HepG2 (cell line): ENCODE results near the gene NECAB2. TPM values are rescaled to one million over a fixed set of nuclear protein-coding genes. Genes with fewer than 3 reads are reported as not detected.

ENCODE experiments used
- ATAC-seq: fragments of 200-7000 bp; cut with Tn5 transposase; 3 replicates; pipeline ENCODE4 v1.9.1; 2020; ENCODE audit warnings: mild to moderate bottlenecking, moderate library complexity
- BruUV-seq: library from RNA; stranded (reverse); fragments of 400-500 nt; replicated peaks from 2 replicates; lab custom pipeline; 2021; lab: Mats Ljungman, UMichigan
- CTCF ChIA-PET: fragments of 300-600 bp; formaldehyde crosslinking; extraction: SDS; loops from one replicate; lab custom pipeline; 2021; ENCODE audit warnings: low total read pairs, inconsistent platforms, low intra/inter-chr PET ratio; lab: Yijun Ruan, JAX
- POLR2A ChIA-PET: fragments of 350-600 bp; sonication (Branson Sonifier 250); formaldehyde crosslinking; loops from one replicate; lab custom pipeline; 2020; ENCODE audit warnings: antibody characterized with exemption, inconsistent platforms; lab: Yijun Ruan, JAX
- DNase-seq: peaks from one replicate; pipeline ENCODE4 v3.0.0-alpha.2; 2015; ENCODE audit warnings: low spot score
- FAIRE-seq: peaks from 3 replicates; lab custom pipeline; 2011; peaks lifted over from hg19 to GRCh38; lab: Jason Lieb, UNC
- H2AFZ ChIP-seq: one replicate; pipeline ENCODE4 v1.6.1; 2011; ENCODE audit warnings: low read length, inconsistent platforms
- H3K27ac ChIP-seq: fragments of 300-600 bp; 3 replicates; pipeline ENCODE4 v1.8.0; 2011; ENCODE audit warnings: mixed run types, mild to moderate bottlenecking, mixed read lengths, low read length, inconsistent platforms; ENCODE audit not compliant: insufficient read depth; ENCODE audit errors: extremely low read length
- H3K27me3 ChIP-seq, 2 experiments: fragments of 200-600 bp in 1 of 2; 2 replicates in 1 of 2; 3 replicates in 1 of 2; pipeline versions ENCODE4 v1.6.0 to v1.8.0; 2011; ENCODE audit warnings: low read length in 2 of 2, mild to moderate bottlenecking in 2 of 2, moderate library complexity in 2 of 2, inconsistent platforms in 1 of 2; ENCODE audit not compliant: insufficient read depth in 2 of 2, control insufficient read depth in 1 of 2
- H3K36me3 ChIP-seq, 2 experiments: fragments of 200-600 bp in 1 of 2; replicated peaks in 1 of 2; 2 replicates in 1 of 2; 3 replicates in 1 of 2; pipeline versions ENCODE4 v1.5.1 to v1.8.0; 2011; ENCODE audit warnings: low read length in 2 of 2, inconsistent platforms in 1 of 2; ENCODE audit not compliant: insufficient read depth in 2 of 2, control insufficient read depth in 1 of 2
- H3K4me1 ChIP-seq: 2 replicates; pipeline ENCODE4 v1.5.1; 2012; ENCODE audit warnings: low read length, inconsistent platforms; ENCODE audit not compliant: insufficient read depth
- H3K4me2 ChIP-seq: 2 replicates; pipeline ENCODE4 v1.6.0; 2011; ENCODE audit warnings: low read depth, low read length, inconsistent platforms
- H3K4me3 ChIP-seq, 3 experiments: fragments of 200-600 bp in 1 of 3; sonication (generic), shearing (Covaris generic) in 1 of 3; replicated peaks in 1 of 3; 2 replicates each; pipeline ENCODE4 v1.5.1; 2011 to 2016; ENCODE audit warnings: low read length in 3 of 3, inconsistent platforms in 2 of 3, low read depth in 2 of 3, mild to moderate bottlenecking in 2 of 3, control low read depth in 1 of 3, mixed read lengths in 1 of 3; ENCODE audit not compliant: insufficient read depth in 1 of 3
- H3K79me2 ChIP-seq: one replicate; pipeline ENCODE4 v1.6.1; 2011; ENCODE audit warnings: low read length, inconsistent platforms; ENCODE audit not compliant: insufficient read depth
- H3K9ac ChIP-seq: 2 replicates; pipeline ENCODE4 v1.6.0; 2011; ENCODE audit warnings: mild to moderate bottlenecking, low read depth, low read length, inconsistent platforms; ENCODE audit not compliant: insufficient read depth
- H3K9me3 ChIP-seq: 2 replicates; pipeline ENCODE4 v1.5.1; 2012; ENCODE audit warnings: mild to moderate bottlenecking, low read length
- H4K20me1 ChIP-seq: 2 replicates; pipeline ENCODE4 v1.6.0; 2011; ENCODE audit warnings: inconsistent platforms, mild to moderate bottlenecking, low read length, moderate library complexity; ENCODE audit not compliant: insufficient read depth
- AKAP8 ChIP-seq: sonication (generic); formaldehyde crosslinking; IDR thresholded peaks from 2 replicates; pipeline ENCODE4 v1.5.1; 2020; ENCODE audit warnings: mild to moderate bottlenecking, missing genetic modification reagents
- CBX5 ChIP-seq: sonication (generic); formaldehyde crosslinking; IDR thresholded peaks from 2 replicates; pipeline ENCODE4 v1.4.0; 2020; ENCODE audit warnings: missing genetic modification reagents, borderline replicate concordance
- EHMT2 ChIP-seq: fragments of 200-600 bp; sonication (generic); IDR thresholded peaks from 2 replicates; pipeline ENCODE4 v1.7.0; 2017; ENCODE audit warnings: antibody characterized with exemption, low read depth, low read length, borderline replicate concordance
- MIER3 ChIP-seq: IDR thresholded peaks from 2 replicates; pipeline ENCODE4 v1.6.1; 2016; ENCODE audit warnings: missing compliant biosample characterization, borderline replicate concordance
- RAD21 ChIP-seq: fragments of 450-650 bp; formaldehyde crosslinking; IDR thresholded peaks from 2 replicates; pipeline ENCODE4 v1.5.0; 2020; ENCODE audit warnings: mild to moderate bottlenecking
- SRF ChIP-seq: IDR thresholded peaks from 2 replicates; pipeline ENCODE4 v1.6.1; 2011; ENCODE audit warnings: mild to moderate bottlenecking, low read depth, low read length, moderate library complexity
- TSC22D2 ChIP-seq: sonication (generic); formaldehyde crosslinking; IDR thresholded peaks from 2 replicates; pipeline ENCODE4 v1.5.1; 2020; ENCODE audit warnings: missing genetic modification reagents, mild to moderate bottlenecking, borderline replicate concordance
- ZFY ChIP-seq: sonication (generic); formaldehyde crosslinking; IDR thresholded peaks from 2 replicates; pipeline ENCODE4 v1.4.0; 2020; ENCODE audit warnings: missing genetic modification reagents
- ZNF224 ChIP-seq: sonication (generic); formaldehyde crosslinking; IDR thresholded peaks from 2 replicates; pipeline ENCODE4 v1.5.0; 2020; ENCODE audit warnings: mild to moderate bottlenecking, missing genetic modification reagents
- ZNF282 ChIP-seq: fragments of 450-650 bp; IDR thresholded peaks from 2 replicates; pipeline ENCODE4 v1.6.1; 2018; ENCODE audit not compliant: partially characterized antibody
- ZNF354B ChIP-seq: sonication (generic); formaldehyde crosslinking; IDR thresholded peaks from 2 replicates; pipeline ENCODE4 v1.8.0; 2022; ENCODE audit warnings: mild to moderate bottlenecking, missing genetic modification reagents
- ZNF441 ChIP-seq: sonication (generic); formaldehyde crosslinking; IDR thresholded peaks from 2 replicates; pipeline ENCODE4 v1.7.0; 2021; ENCODE audit warnings: missing genetic modification reagents, borderline replicate concordance
- WGBS: methylation state at CpG from one replicate; pipeline ENCODE4 v1.1.6; 2017; ENCODE audit warnings: low lambda C conversion rate; 5-methylcytosine and 5-hydroxymethylcytosine counted together
- in situ Hi-C: cut with HindIII; loops from 2 replicates; pipeline ENCODE4 v1.10.0; 2017; ENCODE audit warnings: low pct_unique_long_range_greater_than_20kb; ENCODE audit not compliant: extremely low pct_ligation_motif_present
- intact Hi-C: fragments of 100-400 bp; cut with micrococcal nuclease; formaldehyde crosslinking; loops from one replicate; pipeline ENCODE4 v1.10.0; 2022; ENCODE audit not compliant: unreplicated experiment
- polyA plus RNA-seq, 8 experiments: library from polyadenylated mRNA; depleted of rRNA in 3 of 8; stranded (reverse) in 7 of 8; unstranded in 1 of 8; fragments of >200 nt; fragmentation: Illumina TruSeq in 4 of 8; extraction: Trizol in 4 of 8; gene quantifications; 2 replicates each; pipeline versions ENCODE4 v1.2.1 to v1.2.3, GENCODE V29; 2011 to 2016; ENCODE audit warnings: low read depth in 4 of 8, missing spikeins in 1 of 8, mixed read lengths in 1 of 8; ENCODE audit not compliant: insufficient read depth in 1 of 8
- total RNA-seq, 5 experiments: library from RNA; depleted of rRNA; stranded (reverse); fragments of >200 nt; fragmentation: Illumina TruSeq; extraction: Trizol; gene quantifications; 2 replicates each; pipeline ENCODE4 v1.2.3, GENCODE V29; 2016; ENCODE audit warnings: low read depth in 1 of 5
- TF ChIP-seq, protein P1 (sequence below): sonication (generic); formaldehyde crosslinking; IDR thresholded peaks from 2 replicates; pipeline ENCODE4 v1.5.0; 2020; ENCODE audit warnings: mild to moderate bottlenecking, missing genetic modification reagents, moderate library complexity
- TF ChIP-seq, protein P2 (sequence below): sonication (generic); formaldehyde crosslinking; IDR thresholded peaks from 2 replicates; pipeline ENCODE4 v1.5.0; 2020; ENCODE audit warnings: mild to moderate bottlenecking, missing genetic modification reagents

Gene NECAB2
- total and polyA plus RNA-seq, 2 of the 13 experiments (the other 11 are each of a cell fraction or from before 2014, with no cell fraction given), result 0.21 to 0.49 TPM

DNA sequence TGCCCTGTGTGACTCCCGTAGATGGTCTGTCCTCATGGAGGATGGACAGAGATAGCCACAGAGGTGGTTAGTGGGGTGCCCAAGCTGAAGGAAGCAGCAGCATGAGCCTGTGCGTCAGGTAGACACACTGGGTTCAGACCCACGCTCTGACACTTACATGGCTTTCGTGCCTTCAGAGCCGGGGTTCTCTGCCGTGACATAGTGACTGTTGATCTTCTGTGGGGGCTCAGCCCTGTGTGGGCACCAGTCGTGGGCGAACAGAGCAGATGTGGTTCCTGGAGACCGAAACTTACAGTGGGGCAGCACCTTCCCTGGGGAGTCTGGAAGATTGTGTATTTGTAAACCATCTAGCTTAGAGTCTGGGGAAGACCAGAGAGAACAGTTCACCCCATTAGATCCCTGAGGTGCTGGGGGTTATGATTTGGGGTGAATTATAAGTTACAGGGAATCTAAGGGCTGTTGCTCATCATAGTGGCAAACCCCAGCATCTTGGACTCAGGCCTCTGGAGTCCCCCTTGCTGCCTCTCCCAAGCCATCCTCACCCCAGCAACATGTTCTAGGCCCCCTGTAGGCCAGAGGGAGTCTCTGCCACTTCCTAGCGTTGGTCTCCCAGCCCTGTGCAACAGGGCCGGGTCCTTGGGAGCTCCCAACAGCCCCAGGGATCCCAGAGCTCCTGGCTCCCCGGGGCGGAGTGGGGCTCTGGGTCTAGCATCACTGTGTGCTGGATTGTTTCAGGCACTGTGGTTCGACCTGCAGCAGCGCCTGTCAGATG lies 28.6 kb downstream of the NECAB2 start:
- Histone ChIP-seq H3K4me2 (no peak overlapping the region), H2AFZ (no peak overlapping the region), H3K27ac (no peak overlapping the region), H3K36me3 (no peaks in the 10 kb centered on the region), H3K4me3 (no peak overlapping the region), H4K20me1 (no peaks in the 10 kb centered on the region), H3K9me3 (no peaks in the 10 kb centered on the region), H3K9ac (no peak overlapping the region), H3K4me1 (peaks cover 25% of the 10 kb centered on the region), H3K79me2 (no peaks in the 10 kb centered on the region), H3K27me3 (peaks cover 10 to 29% of the 10 kb centered on the region in 2 experiments)
- FAIRE-seq (no peak), ATAC-seq (peak; percentile 69), DNase-seq (no peak)
- intact Hi-C loops, result no loop called here
- ChIA-PET CTCF (no interaction called here), POLR2A (interaction anchor here (3.6 kb wide), 1 partner anchor 18 kb away, joined by 11 read pairs; no protein-coding TSS in a partner anchor)
- no TSS peak for BruUV-seq
- in situ Hi-C loops, result no loop called here
- 55% methylated on average over 10 of the region's 15 CpGs for WGBS
- TF ChIP-seq ZNF282 (no peak), ZFY (CRISPR knock-in tag) (no peak), RAD21 (CRISPR knock-in tag) (0 out of 2 replicates have a peak, but pooled peaks have one; percentile 23)
- TF ChIP-seq, protein P1, sequence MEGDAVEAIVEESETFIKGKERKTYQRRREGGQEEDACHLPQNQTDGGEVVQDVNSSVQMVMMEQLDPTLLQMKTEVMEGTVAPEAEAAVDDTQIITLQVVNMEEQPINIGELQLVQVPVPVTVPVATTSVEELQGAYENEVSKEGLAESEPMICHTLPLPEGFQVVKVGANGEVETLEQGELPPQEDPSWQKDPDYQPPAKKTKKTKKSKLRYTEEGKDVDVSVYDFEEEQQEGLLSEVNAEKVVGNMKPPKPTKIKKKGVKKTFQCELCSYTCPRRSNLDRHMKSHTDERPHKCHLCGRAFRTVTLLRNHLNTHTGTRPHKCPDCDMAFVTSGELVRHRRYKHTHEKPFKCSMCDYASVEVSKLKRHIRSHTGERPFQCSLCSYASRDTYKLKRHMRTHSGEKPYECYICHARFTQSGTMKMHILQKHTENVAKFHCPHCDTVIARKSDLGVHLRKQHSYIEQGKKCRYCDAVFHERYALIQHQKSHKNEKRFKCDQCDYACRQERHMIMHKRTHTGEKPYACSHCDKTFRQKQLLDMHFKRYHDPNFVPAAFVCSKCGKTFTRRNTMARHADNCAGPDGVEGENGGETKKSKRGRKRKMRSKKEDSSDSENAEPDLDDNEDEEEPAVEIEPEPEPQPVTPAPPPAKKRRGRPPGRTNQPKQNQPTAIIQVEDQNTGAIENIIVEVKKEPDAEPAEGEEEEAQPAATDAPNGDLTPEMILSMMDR, result peak; percentile 26; the same call in 1 of the 2 replicates

DNA sequence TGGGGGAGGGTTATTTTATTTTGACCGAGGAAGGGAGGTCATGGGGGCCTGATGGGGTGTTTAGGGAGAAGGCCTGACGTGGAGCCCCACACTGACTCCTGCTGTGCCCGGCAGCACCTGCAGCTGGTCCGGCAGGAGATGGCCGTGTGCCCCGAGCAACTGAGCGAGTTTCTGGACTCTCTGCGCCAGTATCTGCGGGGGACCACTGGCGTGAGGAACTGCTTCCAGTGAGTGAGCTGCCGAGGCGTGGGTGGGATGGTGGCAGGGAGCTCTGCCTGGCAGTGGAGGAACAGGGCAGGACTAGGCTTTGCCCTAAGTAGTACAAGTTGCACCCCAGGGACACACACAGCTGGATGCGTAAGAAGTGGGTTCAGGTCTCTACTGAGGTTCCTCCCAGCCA lies 30.0 kb downstream of the NECAB2 start:
- H3K4me1 ChIP-seq, result peaks cover 20% of the 10 kb centered on the region
- no peak overlapping the region for H3K9ac ChIP-seq
- BruUV-seq, result no TSS peak
- intact Hi-C loops (no loop called here), in situ Hi-C loops (no loop called here)
- ChIA-PET POLR2A (no interaction called here), CTCF (no interaction called here)
- H3K27me3 ChIP-seq, result peaks cover 11 to 44% of the 10 kb centered on the region in 2 experiments
- no peaks in the 10 kb centered on the region for H3K36me3 ChIP-seq
- H3K79me2 ChIP-seq, result no peaks in the 10 kb centered on the region
- FAIRE-seq (no peak), DNase-seq (no peak), ATAC-seq (no peak)
- H4K20me1 ChIP-seq, result no peaks in the 10 kb centered on the region
- H3K27ac ChIP-seq, result no peak overlapping the region
- H3K9me3 ChIP-seq, result no peaks in the 10 kb centered on the region
- WGBS, result 41% methylated on average over 13 of the region's 13 CpGs
- no peak overlapping the region for H3K4me2 ChIP-seq
- no peak overlapping the region for H3K4me3 ChIP-seq
- no peak overlapping the region for H2AFZ ChIP-seq
- TF ChIP-seq AKAP8 (CRISPR knock-in tag), result no peak
- no peak for TF ChIP-seq ZNF354B (CRISPR knock-in tag)
- TF ChIP-seq, protein P2, sequence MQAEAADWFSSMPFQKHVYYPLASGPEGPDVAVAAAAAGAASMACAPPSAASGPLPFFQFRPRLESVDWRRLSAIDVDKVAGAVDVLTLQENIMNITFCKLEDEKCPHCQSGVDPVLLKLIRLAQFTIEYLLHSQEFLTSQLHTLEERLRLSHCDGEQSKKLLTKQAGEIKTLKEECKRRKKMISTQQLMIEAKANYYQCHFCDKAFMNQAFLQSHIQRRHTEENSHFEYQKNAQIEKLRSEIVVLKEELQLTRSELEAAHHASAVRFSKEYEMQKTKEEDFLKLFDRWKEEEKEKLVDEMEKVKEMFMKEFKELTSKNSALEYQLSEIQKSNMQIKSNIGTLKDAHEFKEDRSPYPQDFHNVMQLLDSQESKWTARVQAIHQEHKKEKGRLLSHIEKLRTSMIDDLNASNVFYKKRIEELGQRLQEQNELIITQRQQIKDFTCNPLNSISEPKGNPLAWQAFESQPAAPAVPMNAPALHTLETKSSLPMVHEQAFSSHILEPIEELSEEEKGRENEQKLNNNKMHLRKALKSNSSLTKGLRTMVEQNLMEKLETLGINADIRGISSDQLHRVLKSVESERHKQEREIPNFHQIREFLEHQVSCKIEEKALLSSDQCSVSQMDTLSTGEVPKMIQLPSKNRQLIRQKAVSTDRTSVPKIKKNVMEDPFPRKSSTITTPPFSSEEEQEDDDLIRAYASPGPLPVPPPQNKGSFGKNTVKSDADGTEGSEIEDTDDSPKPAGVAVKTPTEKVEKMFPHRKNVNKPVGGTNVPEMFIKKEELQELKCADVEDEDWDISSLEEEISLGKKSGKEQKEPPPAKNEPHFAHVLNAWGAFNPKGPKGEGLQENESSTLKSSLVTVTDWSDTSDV, result no peak
- no peak for TF ChIP-seq SRF
- TF ChIP-seq MIER3 (CRISPR knock-in tag), result no peak
- TF ChIP-seq ZNF441 (CRISPR knock-in tag), result no peak
- no peak for TF ChIP-seq CBX5 (CRISPR knock-in tag)
- no peak for TF ChIP-seq ZNF224 (CRISPR knock-in tag)
- TF ChIP-seq EHMT2, result no peak
- no peak for TF ChIP-seq TSC22D2 (CRISPR knock-in tag)
